Muscle layer of duodenum (tissue), 2 donors: ENCODE data around the gene TBX20.
A peak's percentile ranks its signal among the peaks of the same experiment; 100 is the strongest.

Experiments
- H3K27ac ChIP-seq: one replicate; pipeline ENCODE4 v1.7.0; 2013; ENCODE audit warnings: mild to moderate bottlenecking, low read length
- H3K27me3 ChIP-seq: one replicate; pipeline ENCODE4 v1.7.0; 2013; ENCODE audit warnings: low read depth, mild to moderate bottlenecking, control low read depth, low read length
- H3K36me3 ChIP-seq, 2 donors: one replicate each; pipeline ENCODE4 v1.7.0; 2013; ENCODE audit warnings: low read length in 2 of 2, control low read depth in 1 of 2, mild to moderate bottlenecking in 1 of 2; ENCODE audit not compliant: insufficient read depth in 2 of 2, control insufficient read depth in 1 of 2
- H3K4me1 ChIP-seq, 2 donors: one replicate each; pipeline ENCODE4 v1.7.0; 2013; ENCODE audit warnings: low read length in 2 of 2, mild to moderate bottlenecking in 2 of 2, control low read depth in 1 of 2, moderate library complexity in 1 of 2; ENCODE audit not compliant: insufficient read depth in 2 of 2, control insufficient read depth in 1 of 2
- H3K4me3 ChIP-seq, 2 donors: one replicate each; pipeline ENCODE4 v1.7.0; 2013; ENCODE audit warnings: low read length in 2 of 2, low read depth in 1 of 2, mild to moderate bottlenecking in 1 of 2
- H3K9me3 ChIP-seq, 2 donors: one replicate each; pipeline ENCODE4 v1.7.0; 2013; ENCODE audit warnings: low read length in 2 of 2, control low read depth in 1 of 2, mild to moderate bottlenecking in 1 of 2; ENCODE audit not compliant: control insufficient read depth in 1 of 2
- donor health status: healthy.

Gene TBX20

DNA sequence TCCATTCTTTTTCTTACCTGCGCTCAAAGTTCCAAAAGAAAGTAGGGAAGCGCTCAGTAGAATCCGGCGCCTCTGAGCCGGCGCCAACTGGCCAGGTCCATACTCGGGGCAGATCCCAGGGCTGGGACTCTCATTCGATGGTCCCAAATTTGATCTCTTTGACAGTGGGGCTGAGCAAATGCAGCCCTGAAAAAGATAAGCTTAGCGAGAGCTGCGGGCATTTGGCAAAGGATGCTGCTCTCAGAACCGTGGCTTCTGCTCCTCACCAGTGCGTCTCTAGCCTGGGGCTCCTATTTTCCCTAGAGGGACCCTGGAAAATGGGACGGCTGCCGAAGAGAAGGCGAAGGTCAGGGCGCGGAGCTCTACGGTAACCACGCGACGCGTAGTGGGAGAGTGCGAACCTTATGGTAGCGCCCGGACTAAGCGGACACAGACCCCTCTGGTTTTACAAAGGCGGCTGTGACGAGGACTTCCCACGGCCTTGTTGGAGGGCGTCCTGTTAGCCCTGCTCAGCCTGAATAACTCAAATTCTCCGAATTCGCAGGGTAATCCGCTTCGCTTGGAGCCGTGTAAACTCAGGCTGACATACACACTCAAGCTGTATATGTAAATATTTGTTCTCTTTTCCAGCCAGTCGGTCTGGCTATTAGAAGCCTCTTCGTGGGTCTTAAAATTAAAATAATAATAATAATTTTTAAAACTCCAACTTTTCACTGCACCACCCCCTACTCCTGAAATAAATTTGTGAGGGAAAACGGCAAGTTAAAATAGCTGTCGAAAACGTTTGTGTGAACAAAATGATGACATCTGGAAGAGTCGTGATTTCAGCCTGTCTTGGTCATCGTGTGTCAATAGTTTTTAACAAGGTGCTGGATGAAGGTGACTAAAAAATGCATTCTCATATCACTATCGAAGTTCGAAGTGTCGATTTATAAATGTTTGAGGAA, 869 bp upstream of the TBX20 start:
- no peaks in the 10 kb centered on the region for H3K36me3 ChIP-seq
- H3K27ac ChIP-seq: no peak overlapping the region
- peak overlapping the region in 1 of 2 donors; percentile 62 for H3K4me3 ChIP-seq
- peaks cover 0 to 7% of the 10 kb centered on the region in 2 donors for H3K9me3 ChIP-seq
- H3K4me1 ChIP-seq: peaks cover 0 to 30% of the 10 kb centered on the region in 2 donors
- H3K27me3 ChIP-seq: peaks cover 84% of the 10 kb centered on the region

DNA sequence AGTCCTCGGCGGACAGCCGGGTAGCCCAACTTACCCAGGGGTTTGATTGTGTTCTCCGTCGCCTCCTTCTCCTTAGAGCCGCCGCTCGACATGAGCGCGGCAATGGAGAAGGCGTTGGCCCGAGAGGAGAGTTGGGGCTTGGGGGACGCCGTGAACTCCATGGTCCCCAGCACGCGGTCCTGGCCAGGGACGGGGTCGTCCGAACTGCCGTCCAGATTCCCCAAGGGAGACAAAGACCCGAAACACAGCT, 515 bp downstream of the TBX20 start:
- H3K9me3 ChIP-seq: peaks cover 0 to 7% of the 10 kb centered on the region in 2 donors
- H3K4me3 ChIP-seq: peak overlapping the region; percentile 37 to 62
- H3K27ac ChIP-seq: no peak overlapping the region
- H3K27me3 ChIP-seq: peaks cover 84% of the 10 kb centered on the region
- no peaks in the 10 kb centered on the region for H3K36me3 ChIP-seq
- H3K4me1 ChIP-seq: peaks cover 0 to 33% of the 10 kb centered on the region in 2 donors

DNA sequence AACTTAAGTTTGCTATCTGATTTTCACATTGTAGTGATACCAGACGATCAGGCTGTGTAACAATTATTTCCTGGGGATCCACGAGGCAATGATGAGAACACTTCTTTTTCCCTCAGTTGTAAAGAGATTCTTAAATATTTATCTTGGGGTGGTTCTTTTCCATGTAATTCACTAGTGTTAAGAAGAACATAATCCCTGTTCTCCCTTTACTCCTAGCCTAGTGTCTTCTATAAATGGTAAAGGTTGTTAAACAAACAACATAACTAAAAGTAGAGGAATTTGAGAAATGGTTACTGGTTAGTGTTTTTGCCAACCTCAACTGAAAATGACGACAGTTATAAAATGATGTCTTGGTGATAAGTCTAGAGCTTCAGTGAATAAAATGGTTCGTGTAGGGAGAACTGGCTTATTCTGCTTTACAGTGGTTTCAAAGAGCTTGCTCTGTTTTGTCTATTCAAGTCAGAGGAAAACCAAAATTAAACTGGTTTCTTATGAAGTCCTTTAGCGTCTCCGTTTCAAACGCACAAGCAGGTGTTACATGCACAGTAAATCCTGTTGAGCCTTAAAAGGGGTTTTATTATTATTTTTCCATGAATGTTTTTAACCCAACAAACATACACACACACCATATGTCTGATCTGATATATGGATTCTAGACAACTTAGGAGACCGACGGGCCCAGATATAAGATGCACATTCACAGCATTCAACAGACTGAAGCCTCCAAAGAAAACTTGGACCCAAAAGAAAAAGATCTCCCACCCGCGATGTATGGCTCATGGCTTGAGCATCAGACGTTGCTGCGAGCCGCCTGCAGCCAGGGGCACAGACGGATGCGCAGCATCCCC, 1.1 kb downstream of the TBX20 start:
- H3K36me3 ChIP-seq: no peaks in the 10 kb centered on the region
- peaks cover 0 to 27% of the 10 kb centered on the region in 2 donors for H3K4me1 ChIP-seq
- H3K4me3 ChIP-seq: no peak overlapping the region
- H3K27me3 ChIP-seq: peaks cover 80% of the 10 kb centered on the region
- H3K27ac ChIP-seq: no peak overlapping the region
- peaks cover 0 to 7% of the 10 kb centered on the region in 2 donors for H3K9me3 ChIP-seq

DNA sequence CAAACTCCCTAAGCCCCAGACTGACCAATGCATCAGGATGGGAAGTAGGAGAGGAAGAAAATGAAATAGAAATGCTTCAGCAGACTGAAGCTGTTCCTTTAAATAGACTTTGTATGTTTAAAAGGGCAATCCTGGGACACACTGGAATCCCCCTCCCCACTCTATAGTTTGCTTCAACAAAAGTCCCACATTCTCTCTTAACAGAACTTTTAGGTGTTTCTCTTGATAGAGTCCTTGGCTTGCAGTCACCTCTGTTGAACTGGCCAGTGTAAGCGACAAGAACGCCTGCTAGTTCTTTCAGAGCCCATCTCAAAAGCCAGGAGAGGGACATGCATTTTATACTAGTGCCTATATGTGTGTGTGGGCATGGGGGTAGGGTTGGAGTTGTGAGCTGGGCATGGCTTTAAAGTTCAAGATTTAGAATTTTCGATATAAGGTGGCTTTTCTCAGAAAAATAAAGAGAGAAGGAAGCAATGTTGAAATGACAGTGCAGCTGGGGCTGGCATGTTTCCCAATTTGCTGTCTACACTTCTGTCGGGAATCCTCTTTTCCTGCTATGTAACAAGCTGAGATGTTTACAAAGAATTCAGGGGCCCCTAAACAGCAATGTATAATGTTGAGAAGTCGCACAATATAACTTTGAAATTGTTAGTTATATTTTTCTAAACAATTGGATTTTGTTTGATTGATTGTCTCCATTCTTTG, 2.1 kb downstream of the TBX20 start:
- Histone ChIP-seq H3K4me1 (peaks cover 0 to 19% of the 10 kb centered on the region in 2 donors), H3K27ac (no peak overlapping the region), H3K36me3 (no peaks in the 10 kb centered on the region), H3K4me3 (no peak overlapping the region), H3K9me3 (peaks cover 0 to 7% of the 10 kb centered on the region in 2 donors), H3K27me3 (peaks cover 69% of the 10 kb centered on the region)

DNA sequence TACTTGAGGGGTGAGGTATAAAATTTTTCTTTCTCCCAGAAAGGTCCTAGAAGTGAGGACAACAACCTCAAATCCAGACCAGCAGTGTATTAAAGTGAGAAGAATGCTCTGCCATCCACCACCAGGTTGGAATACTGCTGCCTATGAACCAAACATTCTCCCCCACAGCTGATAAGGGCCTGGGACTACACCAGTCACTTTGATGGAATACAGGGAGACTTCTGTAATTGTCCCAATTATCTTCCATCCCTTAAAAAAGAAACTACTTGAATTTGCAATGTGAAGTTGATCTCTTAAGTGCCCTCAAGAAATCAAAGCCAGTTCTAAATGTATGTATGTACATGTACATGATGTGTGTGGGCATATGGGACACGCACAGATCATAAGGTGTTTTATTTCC, 3.0 kb downstream of the TBX20 start:
- Histone ChIP-seq H3K36me3 (no peaks in the 10 kb centered on the region), H3K27me3 (peaks cover 61% of the 10 kb centered on the region)

DNA sequence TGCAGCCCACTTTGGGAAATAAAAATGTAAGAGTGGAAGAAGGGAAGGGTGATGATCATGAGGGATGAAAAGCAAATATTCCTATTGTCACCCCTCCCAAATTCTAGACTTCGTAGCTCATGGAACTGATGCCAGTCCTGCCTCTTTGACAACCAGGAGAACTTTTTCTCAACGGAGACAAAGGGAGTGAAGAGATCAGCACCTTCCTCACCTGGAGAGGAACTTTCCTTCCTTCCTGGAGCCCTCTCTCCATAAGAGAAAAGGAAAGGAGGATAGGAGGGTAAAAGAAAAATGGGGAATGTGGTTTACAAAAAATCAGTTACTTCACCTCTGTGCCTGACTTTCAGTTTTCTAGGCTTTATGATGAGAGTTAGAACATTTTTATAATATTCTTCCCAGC, 3.4 kb downstream of the TBX20 start:
- H3K4me3 ChIP-seq: no peak overlapping the region
- H3K27me3 ChIP-seq: peaks cover 56% of the 10 kb centered on the region
- no peak overlapping the region for H3K27ac ChIP-seq
- no peaks in the 10 kb centered on the region for H3K36me3 ChIP-seq
- peaks cover 0 to 19% of the 10 kb centered on the region in 2 donors for H3K4me1 ChIP-seq
- H3K9me3 ChIP-seq: no peaks in the 10 kb centered on the region

More for the DNA sequence above, 3.0 kb downstream of the TBX20 start:
- no peak overlapping the region for H3K4me3 ChIP-seq
- no peak overlapping the region for H3K27ac ChIP-seq
- H3K9me3 ChIP-seq: peaks cover 0 to under 1% of the 10 kb centered on the region in 2 donors
- H3K4me1 ChIP-seq: peaks cover 0 to 19% of the 10 kb centered on the region in 2 donors

DNA sequence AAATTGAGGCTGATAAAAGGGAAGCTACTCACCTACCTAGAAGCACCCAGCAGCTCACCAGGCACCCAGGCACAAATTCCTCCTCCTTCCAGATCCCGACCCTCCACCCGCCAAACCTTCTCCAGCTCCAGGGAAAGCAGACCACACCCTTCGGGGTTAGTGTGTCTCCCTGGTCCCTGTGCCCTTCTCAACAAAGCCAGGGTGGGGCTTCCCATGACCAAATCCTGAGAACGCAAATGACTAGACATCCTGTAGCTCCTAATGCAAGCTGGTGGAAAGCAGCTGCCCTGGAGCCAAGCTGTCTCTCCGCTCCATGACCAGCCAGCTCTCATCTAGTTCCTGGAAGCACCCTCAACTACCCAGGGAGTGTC, 4.4 kb downstream of the TBX20 start:
- no peak overlapping the region for H3K27ac ChIP-seq

DNA sequence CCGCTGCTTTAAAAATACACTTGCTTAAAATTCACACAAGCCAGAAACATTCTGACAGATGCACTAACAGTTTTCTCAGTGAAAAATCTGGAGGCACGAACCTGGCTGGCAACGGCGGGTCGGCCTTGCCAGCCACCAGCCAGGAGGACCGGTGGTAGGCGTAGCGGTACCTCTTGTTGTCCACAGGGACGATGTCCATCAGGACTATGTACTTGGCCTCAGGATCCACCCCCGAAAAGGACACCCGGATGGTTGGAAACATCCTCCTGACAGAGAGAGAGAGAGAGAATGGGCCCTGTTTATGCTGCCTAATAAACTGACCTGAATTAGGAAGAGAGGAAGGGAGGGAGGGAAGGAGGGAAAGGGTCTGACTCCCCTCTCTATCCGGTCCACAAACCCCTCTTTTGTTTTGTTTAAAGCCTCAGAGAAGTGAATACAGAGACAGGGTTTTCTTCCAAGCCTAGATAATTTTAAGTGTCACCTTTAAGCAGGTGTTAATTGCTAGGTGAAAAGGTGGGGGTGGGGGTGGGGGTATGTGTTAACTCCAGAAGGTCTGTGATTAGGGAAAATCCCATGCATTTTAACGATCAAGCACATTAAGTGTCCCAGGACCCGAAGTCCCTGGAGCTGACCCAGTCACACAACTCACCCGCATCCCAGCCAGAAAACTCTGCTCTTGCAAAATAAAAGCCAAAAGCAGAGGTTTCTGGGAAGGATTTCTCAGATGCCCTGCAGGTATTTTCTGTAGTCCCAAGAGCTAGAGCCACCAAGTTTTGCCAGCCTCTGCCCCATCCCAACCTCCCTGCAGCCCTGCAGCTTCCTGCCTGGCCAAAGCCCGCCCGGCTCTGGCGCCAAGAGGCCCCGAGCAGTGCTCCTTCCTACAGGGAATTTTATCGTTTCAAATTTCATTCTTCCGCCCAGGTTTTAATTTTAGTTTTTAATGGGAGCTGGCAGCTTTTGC, 5.0 kb downstream of the TBX20 start:
- peaks cover 0 to 10% of the 10 kb centered on the region in 2 donors for H3K4me1 ChIP-seq

More for the DNA sequence above, 4.4 kb downstream of the TBX20 start:
- Histone ChIP-seq H3K27me3 (peaks cover 52% of the 10 kb centered on the region), H3K9me3 (no peaks in the 10 kb centered on the region), H3K4me1 (peaks cover 0 to 15% of the 10 kb centered on the region in 2 donors), H3K4me3 (no peak overlapping the region), H3K36me3 (no peaks in the 10 kb centered on the region)

DNA sequence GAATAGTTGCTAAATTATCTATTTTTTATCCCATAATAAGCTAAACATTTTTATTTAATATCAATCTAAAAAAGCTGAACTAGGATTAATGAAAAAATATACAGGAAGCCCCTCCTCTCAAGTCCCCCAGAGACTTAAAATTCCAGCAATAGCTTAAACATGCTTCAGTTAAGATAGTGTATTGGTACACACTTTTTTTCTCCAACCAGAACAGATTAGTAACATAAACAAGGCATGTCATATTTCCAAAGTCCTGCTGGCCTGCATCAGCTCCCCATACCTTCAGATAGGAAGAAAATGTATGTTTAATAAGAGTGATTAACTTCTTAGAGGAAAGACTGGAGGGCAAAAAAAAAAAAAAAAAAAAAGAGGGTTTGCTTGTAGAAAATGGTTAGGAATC, 7.1 kb downstream of the TBX20 start:
- no peaks in the 10 kb centered on the region for H3K9me3 ChIP-seq
- H3K4me3 ChIP-seq: no peak overlapping the region
- H3K4me1 ChIP-seq: peaks cover 0 to 3% of the 10 kb centered on the region in 2 donors
- no peaks in the 10 kb centered on the region for H3K36me3 ChIP-seq
- no peak overlapping the region for H3K27ac ChIP-seq
- H3K27me3 ChIP-seq: peaks cover 26% of the 10 kb centered on the region

More for the DNA sequence above, 5.0 kb downstream of the TBX20 start:
- Histone ChIP-seq H3K27ac (no peak overlapping the region), H3K27me3 (peaks cover 46% of the 10 kb centered on the region), H3K9me3 (no peaks in the 10 kb centered on the region), H3K36me3 (no peaks in the 10 kb centered on the region), H3K4me3 (no peak overlapping the region)

DNA sequence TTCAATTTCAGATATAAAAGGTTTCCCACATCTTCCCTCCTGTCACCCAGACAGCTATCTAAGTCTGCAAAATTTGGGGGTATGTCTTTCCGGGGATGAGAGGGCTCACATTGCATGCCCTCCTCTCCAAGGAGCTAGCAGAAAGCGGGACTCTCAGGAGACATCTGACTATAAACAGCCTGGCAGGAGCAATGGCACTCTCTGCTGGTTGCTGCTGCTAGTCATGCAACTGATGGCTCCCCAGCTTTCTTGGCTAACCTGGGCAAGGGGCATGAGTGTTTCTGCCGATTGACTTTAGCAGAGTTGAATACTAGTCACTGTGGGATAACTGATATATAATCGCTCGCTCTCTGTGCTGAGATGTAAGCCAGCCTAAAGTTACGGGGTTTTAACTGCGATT, 12.0 kb downstream of the TBX20 start:
- peaks cover 5% of the 10 kb centered on the region for H3K27me3 ChIP-seq
- H3K36me3 ChIP-seq: no peaks in the 10 kb centered on the region
- H3K9me3 ChIP-seq: no peaks in the 10 kb centered on the region
- no peak overlapping the region for H3K4me3 ChIP-seq
- H3K4me1 ChIP-seq: no peaks in the 10 kb centered on the region
- no peak overlapping the region for H3K27ac ChIP-seq
